Esophagus (tissue), 2 donors: ENCODE measurements around the gene KMT2B. TPM values are rescaled to one million over a fixed set of nuclear protein-coding genes. Genes with fewer than 3 reads are reported as not detected.

Source experiments
- H3K27ac ChIP-seq, 2 donors: one replicate each; pipeline ENCODE4 v1.5.1; 2013; ENCODE audit warnings: low read depth in 2 of 2, mild to moderate bottlenecking in 2 of 2, inconsistent platforms in 1 of 2, low read length in 1 of 2, moderate library complexity in 1 of 2
- H3K27me3 ChIP-seq, 2 donors: one replicate each; pipeline ENCODE4 v1.6.1; 2013; ENCODE audit warnings: low read length in 2 of 2, control low read depth in 1 of 2, mild to moderate bottlenecking in 1 of 2; ENCODE audit not compliant: insufficient read depth in 2 of 2, control insufficient read depth in 1 of 2
- H3K36me3 ChIP-seq, 2 donors: one replicate each; pipeline ENCODE4 v1.6.1; 2013; ENCODE audit warnings: low read length in 1 of 2; ENCODE audit not compliant: control insufficient read depth in 2 of 2, insufficient read depth in 2 of 2
- H3K4me1 ChIP-seq, 2 donors: one replicate each; pipeline ENCODE4 v1.6.1; 2013; ENCODE audit warnings: low read length in 1 of 2; ENCODE audit not compliant: control insufficient read depth in 2 of 2, insufficient read depth in 2 of 2
- H3K4me3 ChIP-seq, 2 donors: one replicate each; pipeline ENCODE4 v1.5.1; 2013; ENCODE audit warnings: low read length in 2 of 2, mild to moderate bottlenecking in 2 of 2, low read depth in 1 of 2, moderate library complexity in 1 of 2
- H3K9me3 ChIP-seq, 2 donors: one replicate each; pipeline ENCODE4 v1.6.1; 2013; ENCODE audit warnings: mild to moderate bottlenecking in 2 of 2, low read depth in 1 of 2, low read length in 1 of 2, moderate library complexity in 1 of 2; ENCODE audit not compliant: control insufficient read depth in 2 of 2, insufficient read depth in 1 of 2
- WGBS, 2 donors: extraction: QIAGEN DNeasy Blood & Tissue Kit; methylation state at CpG; one replicate each; pipeline ENCODE4 v1.1.7; 2013; 5-methylcytosine and 5-hydroxymethylcytosine counted together
- polyA plus RNA-seq, 2 donors: library from polyadenylated mRNA; stranded (reverse); fragments of 200-250 nt; gene quantifications; one replicate each; pipeline ENCODE4 v1.2.3, GENCODE V29; 2013
- donor health status: healthy with polysubstance abuse.
- donor health status: Bipolar disorder and iron deficiency.

The KMT2B gene
- polyA plus RNA-seq, 2 donors, result 21.5 to 33.8 TPM

- Histone ChIP-seq H3K4me1 (no peaks in the 10 kb centered on the region), H3K36me3 (peaks cover 49 to 85% of the 10 kb centered on the region in 2 donors), H3K4me3 (no peak overlapping the region), H3K27ac (no peak overlapping the region), H3K27me3 (no peaks in the 10 kb centered on the region), H3K9me3 (no peaks in the 10 kb centered on the region)
- 94 to 97% methylated on average over 12 of the region's 12 CpGs for WGBS, 2 donors
Observed at GRCh38 chr19:35724560-35724959, 6.8 kb downstream of the KMT2B start.

GRCh38 chr19:35725216-35725861 lies 7.5 kb downstream of the KMT2B start:
- Histone ChIP-seq H3K9me3 (no peaks in the 10 kb centered on the region), H3K27ac (no peak overlapping the region), H3K27me3 (no peaks in the 10 kb centered on the region), H3K4me1 (no peaks in the 10 kb centered on the region), H3K36me3 (peaks cover 51 to 88% of the 10 kb centered on the region in 2 donors), H3K4me3 (no peak overlapping the region)
- 94 to 95% methylated on average over 23 of the region's 23 CpGs for WGBS, 2 donors

- no peak overlapping the region for H3K27ac ChIP-seq
- peaks cover 4 to 10% of the 10 kb centered on the region in 2 donors for H3K4me1 ChIP-seq
- no peaks in the 10 kb centered on the region for H3K9me3 ChIP-seq
- peaks cover 55 to 92% of the 10 kb centered on the region in 2 donors for H3K36me3 ChIP-seq
- WGBS, 2 donors, result 91 to 94% methylated on average over 25 of the region's 25 CpGs
- no peaks in the 10 kb centered on the region for H3K27me3 ChIP-seq
- no peak overlapping the region for H3K4me3 ChIP-seq
Observed at GRCh38 chr19:35727053-35727955, 9.5 kb downstream of the KMT2B start.

DNA sequence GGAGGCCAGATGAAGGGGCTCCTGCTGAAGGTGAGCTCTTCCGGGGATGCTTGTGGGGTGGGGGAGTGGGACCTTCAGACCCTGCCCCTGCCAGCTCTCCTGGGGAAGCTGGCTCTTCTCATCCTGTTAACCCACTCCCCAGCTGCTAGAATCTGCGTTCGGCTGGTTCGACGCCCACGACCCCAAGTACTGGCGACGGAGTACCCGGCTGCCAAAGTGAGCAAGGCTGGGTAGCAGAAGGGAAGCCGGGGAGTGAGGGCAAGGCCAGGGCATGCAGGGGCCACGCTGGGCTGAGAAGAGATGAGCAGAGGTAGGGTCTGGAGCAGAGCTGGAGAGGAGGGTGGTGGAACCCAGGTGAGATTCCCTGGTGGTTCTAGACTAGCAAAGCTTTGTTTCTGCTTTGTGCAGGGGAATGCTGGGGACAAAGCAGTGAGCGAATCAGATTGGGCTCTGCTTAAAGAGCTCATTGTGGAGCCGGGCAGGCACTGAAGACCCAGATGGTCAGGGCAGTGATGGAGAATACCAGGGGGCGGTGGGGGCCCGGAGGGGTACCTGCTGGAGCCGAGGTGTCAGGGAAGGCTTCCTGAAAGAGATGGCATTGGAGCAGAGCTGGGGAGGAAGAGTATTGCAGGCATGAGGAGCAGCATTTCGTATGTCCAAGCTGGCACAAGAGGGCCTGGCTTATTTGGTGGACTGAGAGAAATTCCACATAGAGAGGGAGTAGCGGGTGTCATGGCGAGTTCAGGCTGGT lies 10.3 kb downstream of the KMT2B start:
- 93 to 94% methylated on average over 19 of the region's 19 CpGs for WGBS, 2 donors
- Histone ChIP-seq H3K4me3 (no peak overlapping the region), H3K9me3 (no peaks in the 10 kb centered on the region), H3K27me3 (no peaks in the 10 kb centered on the region), H3K36me3 (peaks cover 50 to 91% of the 10 kb centered on the region in 2 donors), H3K27ac (no peak overlapping the region), H3K4me1 (peaks cover 4 to 10% of the 10 kb centered on the region in 2 donors)

GRCh38 chr19:35729021-35729420 lies 11.2 kb downstream of the KMT2B start:
- Histone ChIP-seq H3K4me1 (peaks cover 4 to 10% of the 10 kb centered on the region in 2 donors), H3K27ac (no peak overlapping the region), H3K9me3 (no peaks in the 10 kb centered on the region), H3K27me3 (no peaks in the 10 kb centered on the region), H3K4me3 (no peak overlapping the region), H3K36me3 (peaks cover 42 to 89% of the 10 kb centered on the region in 2 donors)
- WGBS, 2 donors, result 83 to 89% methylated on average over 18 of the region's 18 CpGs

DNA sequence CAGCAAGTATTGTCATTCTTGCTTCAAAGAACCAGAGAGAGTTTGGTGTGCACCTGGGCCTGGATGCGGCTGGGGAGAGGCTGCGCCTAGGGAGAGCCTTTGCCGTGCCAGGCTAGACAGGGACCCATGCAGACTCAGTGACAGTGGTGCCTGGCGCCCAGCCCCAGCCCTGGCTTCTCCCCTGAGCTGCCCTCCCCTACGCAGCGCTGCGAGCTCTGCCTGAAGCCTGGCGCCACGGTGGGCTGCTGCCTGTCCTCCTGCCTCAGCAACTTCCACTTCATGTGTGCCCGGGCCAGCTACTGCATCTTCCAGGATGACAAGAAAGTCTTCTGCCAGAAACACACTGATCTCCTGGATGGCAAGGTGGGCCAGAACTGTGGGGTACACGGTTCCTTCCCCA lies 12.0 kb downstream of the KMT2B start:
- H3K27ac ChIP-seq, result no peak overlapping the region
- no peaks in the 10 kb centered on the region for H3K27me3 ChIP-seq
- peaks cover 43 to 88% of the 10 kb centered on the region in 2 donors for H3K36me3 ChIP-seq
- no peak overlapping the region for H3K4me3 ChIP-seq
- H3K4me1 ChIP-seq, result peaks cover 4 to 10% of the 10 kb centered on the region in 2 donors
- no peaks in the 10 kb centered on the region for H3K9me3 ChIP-seq
- 93 to 94% methylated on average over 11 of the region's 11 CpGs for WGBS, 2 donors

DNA sequence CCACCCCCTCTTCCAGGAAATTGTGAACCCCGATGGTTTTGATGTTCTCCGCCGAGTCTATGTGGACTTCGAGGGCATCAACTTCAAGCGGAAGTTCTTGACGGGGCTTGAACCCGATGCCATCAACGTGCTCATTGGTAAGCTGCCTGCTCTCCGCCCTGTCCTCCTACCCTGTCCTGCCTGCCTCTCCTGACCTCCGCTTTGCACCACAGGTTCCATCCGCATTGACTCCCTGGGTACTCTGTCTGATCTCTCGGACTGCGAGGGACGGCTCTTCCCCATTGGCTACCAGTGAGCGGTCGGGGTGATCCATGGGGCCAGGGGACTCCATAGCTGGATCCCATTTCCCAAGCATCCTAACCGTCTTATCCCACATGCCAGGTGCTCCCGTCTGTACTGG lies 12.5 kb downstream of the KMT2B start:
- Histone ChIP-seq H3K27ac (peak overlapping the region in 1 of 2 donors; percentile 65), H3K9me3 (no peaks in the 10 kb centered on the region), H3K36me3 (peaks cover 41 to 86% of the 10 kb centered on the region in 2 donors), H3K4me3 (no peak overlapping the region), H3K27me3 (no peaks in the 10 kb centered on the region), H3K4me1 (peaks cover 4 to 10% of the 10 kb centered on the region in 2 donors)
- WGBS, 2 donors, result 85 to 92% methylated on average over 18 of the region's 18 CpGs

GRCh38 chr19:35731353-35731752 lies 13.6 kb downstream of the KMT2B start:
- peak overlapping the region; percentile 5 to 65 for H3K27ac ChIP-seq
- H3K36me3 ChIP-seq, result peaks cover 33 to 80% of the 10 kb centered on the region in 2 donors
- H3K9me3 ChIP-seq, result no peaks in the 10 kb centered on the region
- H3K27me3 ChIP-seq, result no peaks in the 10 kb centered on the region
- no peak overlapping the region for H3K4me3 ChIP-seq
- WGBS, 2 donors, result 54 to 75% methylated on average over 9 of the region's 9 CpGs
- peaks cover 4 to 10% of the 10 kb centered on the region in 2 donors for H3K4me1 ChIP-seq

DNA sequence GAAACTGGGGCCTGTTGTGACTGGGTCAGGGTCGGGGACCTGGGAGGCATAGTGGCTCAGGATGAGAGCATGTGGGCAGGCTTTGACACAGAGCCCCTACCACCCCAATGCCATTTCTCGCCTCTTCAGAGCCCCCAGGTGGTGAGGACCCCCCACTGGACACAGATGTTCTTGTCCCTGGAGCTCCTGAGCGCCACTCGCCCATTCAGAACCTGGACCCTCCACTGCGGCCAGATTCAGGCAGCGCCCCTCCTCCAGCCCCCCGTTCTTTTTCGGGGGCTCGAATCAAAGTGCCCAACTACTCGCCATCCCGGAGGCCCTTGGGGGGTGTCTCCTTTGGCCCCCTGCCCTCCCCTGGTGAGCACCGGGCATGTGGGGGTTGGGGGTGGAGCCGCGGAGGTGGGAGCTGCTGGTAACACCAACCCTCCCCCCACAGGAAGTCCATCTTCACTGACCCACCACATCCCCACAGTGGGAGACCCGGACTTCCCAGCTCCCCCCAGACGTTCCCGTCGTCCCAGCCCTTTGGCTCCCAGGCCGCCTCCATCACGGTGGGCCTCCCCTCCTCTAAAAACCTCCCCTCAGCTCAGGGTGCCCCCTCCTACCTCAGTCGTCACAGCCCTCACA lies 14.1 kb downstream of the KMT2B start:
- H3K4me1 ChIP-seq, result peaks cover 4 to 10% of the 10 kb centered on the region in 2 donors
- no peaks in the 10 kb centered on the region for H3K9me3 ChIP-seq
- peaks cover 32 to 83% of the 10 kb centered on the region in 2 donors for H3K36me3 ChIP-seq
- no peak overlapping the region for H3K4me3 ChIP-seq
- H3K27ac ChIP-seq, result peak overlapping the region in 1 of 2 donors; percentile 65
- no peaks in the 10 kb centered on the region for H3K27me3 ChIP-seq
- 76 to 87% methylated on average over 21 of the region's 21 CpGs for WGBS, 2 donors
